ENCODE data around the gene RNF113B.

DNA sequence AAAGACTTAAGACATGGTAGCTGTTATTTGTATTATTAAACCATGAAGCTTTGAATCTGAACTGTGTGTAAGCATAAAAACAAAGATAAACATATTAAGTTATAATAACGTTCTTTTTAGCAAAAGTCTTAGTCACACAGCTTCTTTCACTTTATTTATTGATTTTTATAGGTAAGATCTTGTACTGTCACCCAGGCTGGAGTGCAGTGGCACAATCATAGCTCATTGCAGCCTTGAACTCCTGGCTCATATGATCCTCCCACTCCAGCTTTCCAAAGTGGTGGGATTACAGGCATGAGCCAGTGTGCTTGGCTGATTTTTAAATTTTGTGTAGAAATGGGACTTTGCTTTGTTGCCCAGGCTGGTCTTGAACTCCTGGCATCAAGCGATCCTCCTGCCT is 20.8 kb downstream of the RNF113B start:
- no peak for TF ChIP-seq BHLHE40 (IDR thresholded peaks at IDR 0.05; ENCODE audit: low read depth, low read length)
- no peak for TF ChIP-seq POLR2A (IDR thresholded peaks at IDR 0.05; ENCODE audit: low read depth, low read length)
- TF ChIP-seq, protein P1, sequence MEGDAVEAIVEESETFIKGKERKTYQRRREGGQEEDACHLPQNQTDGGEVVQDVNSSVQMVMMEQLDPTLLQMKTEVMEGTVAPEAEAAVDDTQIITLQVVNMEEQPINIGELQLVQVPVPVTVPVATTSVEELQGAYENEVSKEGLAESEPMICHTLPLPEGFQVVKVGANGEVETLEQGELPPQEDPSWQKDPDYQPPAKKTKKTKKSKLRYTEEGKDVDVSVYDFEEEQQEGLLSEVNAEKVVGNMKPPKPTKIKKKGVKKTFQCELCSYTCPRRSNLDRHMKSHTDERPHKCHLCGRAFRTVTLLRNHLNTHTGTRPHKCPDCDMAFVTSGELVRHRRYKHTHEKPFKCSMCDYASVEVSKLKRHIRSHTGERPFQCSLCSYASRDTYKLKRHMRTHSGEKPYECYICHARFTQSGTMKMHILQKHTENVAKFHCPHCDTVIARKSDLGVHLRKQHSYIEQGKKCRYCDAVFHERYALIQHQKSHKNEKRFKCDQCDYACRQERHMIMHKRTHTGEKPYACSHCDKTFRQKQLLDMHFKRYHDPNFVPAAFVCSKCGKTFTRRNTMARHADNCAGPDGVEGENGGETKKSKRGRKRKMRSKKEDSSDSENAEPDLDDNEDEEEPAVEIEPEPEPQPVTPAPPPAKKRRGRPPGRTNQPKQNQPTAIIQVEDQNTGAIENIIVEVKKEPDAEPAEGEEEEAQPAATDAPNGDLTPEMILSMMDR (conservative IDR thresholded peaks at IDR 0.05; ENCODE audit: low read depth, low read length), result no peak
- no peak for TF ChIP-seq CEBPB (IDR thresholded peaks at IDR 0.05; ENCODE audit: low read depth, low read length)
- no peak for TF ChIP-seq SMC3 (IDR thresholded peaks at IDR 0.05; ENCODE audit: low read depth, low read length)
- no peak for TF ChIP-seq MAFK (IDR thresholded peaks at IDR 0.05; ENCODE audit: low read depth, low read length)
